Body of pancreas (tissue), 4 donors: ENCODE measurements around the gene IFNL1. TPM values are rescaled to one million over a fixed set of nuclear protein-coding genes. Genes with fewer than 3 reads are reported as not detected.

Experiments
- ATAC-seq: fragments of 150-250 bp; one replicate; pipeline ENCODE4 v1.9.1; 2016
- DNase-seq, 4 donors: peaks; one replicate each; pipeline ENCODE4 v3.0.0-alpha.2; 2019
- H3K27ac ChIP-seq, 4 donors: fragments of 200-600 bp; sonication (generic); 1 replicate in 3 of 4; 2 replicates in 1 of 4; pipeline versions ENCODE4 v1.5.1 to v1.6.1; 2016 to 2019; ENCODE audit warnings: mild to moderate bottlenecking in 1 of 4, mixed read lengths in 1 of 4, moderate library complexity in 1 of 4
- H3K27me3 ChIP-seq, 2 donors: fragments of 200-600 bp; sonication (generic); one replicate each; pipeline ENCODE4 v1.6.0; 2016; ENCODE audit warnings: mild to moderate bottlenecking in 1 of 2
- H3K36me3 ChIP-seq, 2 donors: fragments of 200-600 bp; sonication (generic); replicated peaks in 1 of 2; 2 replicates each; pipeline ENCODE4 v1.5.1; 2016; ENCODE audit warnings: low read depth in 2 of 2; ENCODE audit not compliant: insufficient read depth in 1 of 2
- H3K4me1 ChIP-seq: fragments of 200-600 bp; sonication (generic); one replicate; pipeline ENCODE4 v1.6.0; 2016
- H3K4me3 ChIP-seq, 2 donors: fragments of 200-600 bp; sonication (generic); 1 replicate in 1 of 2; 2 replicates in 1 of 2; pipeline ENCODE4 v1.5.1; 2016 to 2019
- H3K9me3 ChIP-seq, 3 donors: fragments of 200-600 bp; sonication (generic); 1 replicate in 2 of 3; 2 replicates in 1 of 3; pipeline ENCODE4 v1.5.1; 2016
- CTCF ChIP-seq, 7 experiments: fragments of 450-650 bp in 4 of 7; fragments of 200-600 bp in 3 of 7; sonication (generic) in 3 of 7; IDR thresholded peaks; one replicate each; pipeline ENCODE4 v1.5.1; 2016 to 2019; ENCODE audit warnings: antibody characterized with exemption in 7 of 7
- POLR2A ChIP-seq, 3 donors: fragments of 450-650 bp; IDR thresholded peaks; one replicate each; pipeline ENCODE4 v1.6.1; 2016; ENCODE audit warnings: antibody characterized with exemption in 3 of 3, mild to moderate bottlenecking in 2 of 3
- WGBS, 2 donors: methylation state at CpG; one replicate each; pipeline ENCODE4 v1.1.5; 2017; 5-methylcytosine and 5-hydroxymethylcytosine counted together
- intact Hi-C: fragments of 100-400 bp; cut with DNase I; formaldehyde crosslinking; loops from one replicate; pipeline ENCODE4 v1.15.1; 2023
- total RNA-seq, 2 donors: library from RNA; depleted of rRNA; stranded (reverse); fragments of >200 nt; gene quantifications; one replicate each; pipeline ENCODE4 v1.1.0, GENCODE V29; 2016

IFNL1 gene
- total RNA-seq, 2 donors from 2014 or later, result not detected

- intact Hi-C loops, result loop anchor here (10.0 kb wide), 1 partner anchor 74 kb away; the partner anchor contains the start of gene PLEKHG2
- Histone ChIP-seq H3K9me3 (no peaks in the 10 kb centered on the region), H3K4me3 (peak overlapping the region; percentile 52 to 70), H3K36me3 (no peaks in the 10 kb centered on the region), H3K27ac (peak overlapping the region; percentile 14 to 89 (median 66)), H3K27me3 (no peaks in the 10 kb centered on the region), H3K4me1 (peaks cover 41% of the 10 kb centered on the region)
- ATAC-seq, result no peak
- 1 to 3% methylated on average over 17 of the region's 17 CpGs for WGBS, 2 donors
- peak in 3 of 4 donors; percentile 24 to 38 (median 33) for DNase-seq
- TF ChIP-seq POLR2A (IDR thresholded peaks at IDR 0.05) (no peak), CTCF (IDR thresholded peaks at IDR 0.05) (no peak)
These were observed 45.0 kb downstream of the IFNL1 start for GRCh38 chr19:39341129-39341718.

- DNase-seq (peak; percentile 99), ATAC-seq (peak; percentile 94)
- H3K27ac ChIP-seq, result peak within 1 kb of the TSS; percentile 74 to 89 (median 80)
- WGBS, 2 donors, result 0% methylated on average over 13 to 69 of the region's 105 CpGs
- intact Hi-C loops, result loop anchor here (10.0 kb wide), 1 partner anchor 73 kb away; the partner anchor contains the start of gene PLEKHG2
- peak within 1 kb of the TSS; percentile 70 for H3K4me3 ChIP-seq
- no peaks in the 10 kb centered on the region for H3K9me3 ChIP-seq
- TF ChIP-seq CTCF (IDR thresholded peaks at IDR 0.05) (peak; percentile 77 to 97 (median 86)), POLR2A (IDR thresholded peaks at IDR 0.05) (peak; percentile 69 to 96 (median 95))
- no peaks in the 10 kb centered on the region for H3K27me3 ChIP-seq
- H3K4me1 ChIP-seq, result peaks cover 41% of the 10 kb centered on the region
- no peaks in the 10 kb centered on the region for H3K36me3 ChIP-seq
These were observed 45.8 kb downstream of the IFNL1 start, which contains the start of gene SAMD4B for GRCh38 chr19:39341719-39342604. Gene SAMD4B, plus strand, starts transcription at chr19:39342421. Its CDS starts 14,473 bp downstream, at chr19:39356894.

GRCh38 chr19:39342647-39343305 is 46.6 kb downstream of the IFNL1 start:
- peak in 3 of 4 donors; percentile 15 to 35 (median 27) for DNase-seq

More at GRCh38 chr19:39342647-39343305, 46.6 kb downstream of the IFNL1 start:
- H3K36me3 ChIP-seq, result no peaks in the 10 kb centered on the region
- no peaks in the 10 kb centered on the region for H3K9me3 ChIP-seq
- intact Hi-C loops, result loop anchor here (10.0 kb wide), 1 partner anchor 72 kb away; the partner anchor contains the start of gene PLEKHG2
- 2 to 4% methylated on average over 10 to 51 of the region's 51 CpGs for WGBS, 2 donors
- peaks cover 41% of the 10 kb centered on the region for H3K4me1 ChIP-seq
- H3K27me3 ChIP-seq, result no peaks in the 10 kb centered on the region
- peak overlapping the region; percentile 67 to 84 (median 76) for H3K27ac ChIP-seq
- TF ChIP-seq CTCF (IDR thresholded peaks at IDR 0.05) (no peak), POLR2A (IDR thresholded peaks at IDR 0.05) (no peak)
- peak overlapping the region; percentile 47 to 70 for H3K4me3 ChIP-seq
- no peak for ATAC-seq
